ENCODE measurements around the gene MITD1.
"Not testable (repeated sequence)": the region's sequence is repeated elsewhere in the genome, so short reads cannot be mapped to it uniquely, and the experiment has no call there.

Gene MITD1

DNA sequence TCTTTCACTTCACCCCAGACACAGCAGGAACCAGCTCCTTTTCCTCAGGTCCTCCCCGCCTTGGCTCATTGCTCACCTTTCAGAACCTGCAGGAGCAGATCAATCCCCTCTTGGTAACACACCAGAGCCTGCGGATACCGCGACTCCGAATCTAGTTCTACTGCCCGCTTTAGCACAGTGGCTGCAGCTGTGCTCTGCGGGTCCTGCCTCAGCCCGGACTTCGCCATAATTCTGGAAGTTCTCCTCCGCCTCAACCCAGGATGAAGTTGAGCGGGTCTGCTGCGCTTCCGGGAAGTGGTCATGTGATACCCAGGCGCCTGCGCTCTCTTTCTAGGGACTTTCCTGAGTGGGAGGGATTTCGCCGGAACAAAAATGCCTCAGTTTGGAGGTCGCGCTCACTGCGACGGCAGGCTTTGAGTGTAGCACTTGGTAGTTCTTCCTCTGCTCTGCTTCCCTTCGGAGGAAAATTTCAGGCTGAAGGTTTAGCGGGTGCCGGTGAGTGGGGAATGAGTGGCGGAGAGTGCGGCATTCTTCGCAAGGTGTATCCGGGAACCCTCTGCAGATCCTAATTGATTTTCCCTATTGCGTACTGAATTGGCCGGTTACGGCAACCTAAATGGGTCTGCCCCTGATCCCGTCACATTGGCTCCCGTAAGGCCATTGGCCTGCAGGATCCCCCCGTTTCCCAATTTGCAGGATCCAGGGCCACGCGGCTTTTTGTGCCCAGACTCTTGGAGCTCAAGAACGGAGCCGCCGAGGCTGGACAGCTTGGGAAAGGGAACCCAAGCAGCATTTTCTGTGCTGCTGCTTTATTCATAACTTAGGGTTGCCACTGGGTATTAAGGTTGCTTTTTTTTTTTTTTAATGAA lies at the start of gene MITD1, which contains the start of gene MRPL30:
MITD1 (minus strand) TSS at position 304 of the 869 bp plus-strand sequence; CDS start at position 227, 77 bp downstream.
MRPL30 (plus strand) TSS at position 430 of the 869 bp plus-strand sequence. CDS start 5,020 bp downstream, outside the sequence.
- Histone ChIP-seq H3K9me3 (ENCODE audit: control insufficient read depth in 1 of 2, low read length in 2 of 2) (no peaks in the 10 kb centered on the region), H3K9ac (ENCODE audit: low read depth in 1 of 2, low read length in 2 of 2) (peak within 1 kb of the TSS; percentile 89 to 95), H3K4me3 (ENCODE audit: low read depth in 1 of 2, low read length in 2 of 2) (peak within 1 kb of the TSS; percentile 97 to 98), H3K27me3 (ENCODE audit: control insufficient read depth in 1 of 2, insufficient read depth in 2 of 2, low read length in 2 of 2) (no peaks in the 10 kb centered on the region), H3K36me3 (ENCODE audit: control insufficient read depth in 1 of 2, insufficient read depth in 2 of 2, low read length in 2 of 2) (no peaks in the 10 kb centered on the region), H3K4me1 (ENCODE audit: control insufficient read depth in 1 of 2, insufficient read depth in 2 of 2, low read length in 2 of 2) (peaks cover 19 to 23% of the 10 kb centered on the region in 2 donors), H3K27ac (ENCODE audit: low read depth, low read length) (peak within 1 kb of the TSS; percentile 48)

DNA sequence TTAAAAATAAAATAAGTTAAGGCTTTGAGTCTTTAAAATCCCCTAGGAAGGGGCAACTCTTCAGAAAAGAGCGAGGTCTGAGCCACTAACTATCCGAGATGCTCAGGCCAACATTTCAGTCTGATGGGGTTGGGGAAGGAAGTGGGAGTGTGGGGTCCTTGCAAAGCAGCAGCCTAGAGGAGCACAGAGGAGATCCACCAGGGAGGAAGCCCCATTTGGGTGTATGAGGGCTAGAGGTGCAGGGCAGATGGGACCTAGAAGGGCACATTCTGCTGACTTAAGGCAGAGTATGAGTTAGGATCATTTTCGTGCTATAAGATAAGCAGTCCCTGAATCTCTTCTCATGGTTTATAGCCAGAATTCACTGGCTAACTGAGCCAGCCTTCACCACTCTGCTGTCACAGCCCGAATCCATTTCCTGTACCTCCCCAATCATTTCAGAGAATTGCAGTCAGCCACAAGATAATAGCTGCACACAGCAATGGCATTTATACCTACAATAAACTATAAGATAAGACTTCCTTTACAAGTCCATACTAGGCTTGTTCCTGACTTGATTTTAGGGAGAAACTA lies 37.2 kb upstream of the MITD1 start:
- H3K4me1 ChIP-seq (ENCODE audit: control insufficient read depth in 1 of 2, insufficient read depth in 2 of 2, low read length in 2 of 2) = peaks cover 3 to 4% of the 10 kb centered on the region in 2 donors
- H3K27me3 ChIP-seq (ENCODE audit: control insufficient read depth in 1 of 2, insufficient read depth in 2 of 2, low read length in 2 of 2) = no peaks in the 10 kb centered on the region
- H3K9ac ChIP-seq (ENCODE audit: low read depth in 1 of 2, low read length in 2 of 2) = no peak overlapping the region
- H3K27ac ChIP-seq (ENCODE audit: low read depth, low read length) = no peak overlapping the region
- no peak overlapping the region for H3K4me3 ChIP-seq (ENCODE audit: low read depth in 1 of 2, low read length in 2 of 2)
- H3K36me3 ChIP-seq (ENCODE audit: control insufficient read depth in 1 of 2, insufficient read depth in 2 of 2, low read length in 2 of 2) = peaks cover 0 to 6% of the 10 kb centered on the region in 2 donors
- H3K9me3 ChIP-seq (ENCODE audit: control insufficient read depth in 1 of 2, low read length in 2 of 2) = no peaks in the 10 kb centered on the region

GRCh38 chr2:99216096-99216495 lies 35.2 kb upstream of the MITD1 start:
- Histone ChIP-seq H3K36me3 (ENCODE audit: control insufficient read depth in 1 of 2, insufficient read depth in 2 of 2, low read length in 2 of 2) (peaks cover 0 to 6% of the 10 kb centered on the region in 2 donors), H3K4me1 (ENCODE audit: control insufficient read depth in 1 of 2, insufficient read depth in 2 of 2, low read length in 2 of 2) (peaks cover 3 to 4% of the 10 kb centered on the region in 2 donors), H3K9ac (ENCODE audit: low read depth in 1 of 2, low read length in 2 of 2) (no peak overlapping the region), H3K4me3 (ENCODE audit: low read depth in 1 of 2, low read length in 2 of 2) (no peak overlapping the region), H3K27me3 (ENCODE audit: control insufficient read depth in 1 of 2, insufficient read depth in 2 of 2, low read length in 2 of 2) (no peaks in the 10 kb centered on the region), H3K9me3 (ENCODE audit: control insufficient read depth in 1 of 2, low read length in 2 of 2) (no peaks in the 10 kb centered on the region), H3K27ac (ENCODE audit: low read depth, low read length) (no peak overlapping the region)

DNA sequence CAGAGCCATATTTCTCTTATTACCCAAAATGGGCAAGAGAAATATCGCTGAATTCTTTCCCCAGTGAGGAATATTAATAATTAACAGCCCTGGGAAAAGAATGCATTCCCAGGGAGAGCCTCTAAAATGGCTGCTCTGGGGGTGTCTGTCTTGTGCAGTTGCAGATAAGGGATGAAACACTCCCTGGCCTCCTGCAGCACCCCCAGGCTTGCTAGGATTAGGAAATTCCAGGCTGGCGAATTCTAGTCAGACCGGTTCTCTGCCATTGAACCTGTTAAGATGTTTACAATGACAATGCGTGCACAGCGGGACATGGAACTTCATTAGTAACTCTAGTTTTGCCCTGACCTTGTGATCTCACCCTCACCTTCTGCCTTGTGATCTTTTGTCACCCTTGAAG lies 24.6 kb upstream of the MITD1 start:
- no peak overlapping the region for H3K9ac ChIP-seq (ENCODE audit: low read depth in 1 of 2, low read length in 2 of 2)
- no peaks in the 10 kb centered on the region for H3K4me1 ChIP-seq (ENCODE audit: control insufficient read depth in 1 of 2, insufficient read depth in 2 of 2, low read length in 2 of 2)
- H3K27ac ChIP-seq (ENCODE audit: low read depth, low read length) = no peak overlapping the region
- H3K4me3 ChIP-seq (ENCODE audit: low read depth in 1 of 2, low read length in 2 of 2) = no peak overlapping the region
- no peaks in the 10 kb centered on the region for H3K27me3 ChIP-seq (ENCODE audit: control insufficient read depth in 1 of 2, insufficient read depth in 2 of 2, low read length in 2 of 2)
- H3K36me3 ChIP-seq (ENCODE audit: control insufficient read depth in 1 of 2, insufficient read depth in 2 of 2, low read length in 2 of 2) = no peaks in the 10 kb centered on the region
- peaks cover 3 to 6% of the 10 kb centered on the region in 2 donors for H3K9me3 ChIP-seq (ENCODE audit: control insufficient read depth in 1 of 2, low read length in 2 of 2)

DNA sequence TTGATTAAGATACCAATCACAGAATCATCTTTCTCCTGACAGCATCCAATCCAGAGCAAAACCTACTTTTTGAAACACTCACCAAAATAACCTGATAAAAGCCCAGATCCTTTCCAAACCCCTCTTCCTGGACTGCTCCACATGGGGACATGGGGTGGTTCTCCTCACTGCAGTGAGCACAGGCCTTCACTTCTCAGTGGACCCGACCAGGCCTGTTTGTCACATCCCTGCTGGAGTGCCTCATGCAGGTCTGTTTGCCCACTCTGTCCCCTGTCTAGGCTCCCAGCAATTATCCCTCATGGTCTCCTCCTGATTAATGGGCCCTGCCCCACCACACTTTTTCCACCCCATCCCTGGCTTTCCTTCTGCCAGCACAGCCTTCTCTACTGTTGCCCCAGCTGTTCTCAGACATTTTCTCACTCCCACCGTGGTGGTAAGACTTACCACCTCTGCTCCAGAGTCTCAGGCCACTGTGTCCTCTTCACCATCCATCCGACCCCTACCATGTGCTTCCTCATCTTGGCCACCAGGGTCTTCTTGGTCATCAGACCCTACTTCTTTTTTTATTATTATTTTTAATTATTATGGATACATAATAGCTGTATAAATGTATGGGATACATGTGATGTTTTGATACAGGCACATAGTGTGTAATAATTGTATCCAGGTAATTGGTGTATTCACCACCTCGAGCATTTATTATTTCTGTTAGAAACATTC lies 21.3 kb upstream of the MITD1 start:
- Histone ChIP-seq H3K9ac (ENCODE audit: low read depth in 1 of 2, low read length in 2 of 2) (no peak overlapping the region), H3K27me3 (ENCODE audit: control insufficient read depth in 1 of 2, insufficient read depth in 2 of 2, low read length in 2 of 2) (no peaks in the 10 kb centered on the region), H3K9me3 (ENCODE audit: control insufficient read depth in 1 of 2, low read length in 2 of 2) (peaks cover 3 to 6% of the 10 kb centered on the region in 2 donors), H3K36me3 (ENCODE audit: control insufficient read depth in 1 of 2, insufficient read depth in 2 of 2, low read length in 2 of 2) (peaks cover 8 to 15% of the 10 kb centered on the region in 2 donors), H3K4me1 (ENCODE audit: control insufficient read depth in 1 of 2, insufficient read depth in 2 of 2, low read length in 2 of 2) (no peaks in the 10 kb centered on the region), H3K4me3 (ENCODE audit: low read depth in 1 of 2, low read length in 2 of 2) (no peak overlapping the region), H3K27ac (ENCODE audit: low read depth, low read length) (no peak overlapping the region)

DNA sequence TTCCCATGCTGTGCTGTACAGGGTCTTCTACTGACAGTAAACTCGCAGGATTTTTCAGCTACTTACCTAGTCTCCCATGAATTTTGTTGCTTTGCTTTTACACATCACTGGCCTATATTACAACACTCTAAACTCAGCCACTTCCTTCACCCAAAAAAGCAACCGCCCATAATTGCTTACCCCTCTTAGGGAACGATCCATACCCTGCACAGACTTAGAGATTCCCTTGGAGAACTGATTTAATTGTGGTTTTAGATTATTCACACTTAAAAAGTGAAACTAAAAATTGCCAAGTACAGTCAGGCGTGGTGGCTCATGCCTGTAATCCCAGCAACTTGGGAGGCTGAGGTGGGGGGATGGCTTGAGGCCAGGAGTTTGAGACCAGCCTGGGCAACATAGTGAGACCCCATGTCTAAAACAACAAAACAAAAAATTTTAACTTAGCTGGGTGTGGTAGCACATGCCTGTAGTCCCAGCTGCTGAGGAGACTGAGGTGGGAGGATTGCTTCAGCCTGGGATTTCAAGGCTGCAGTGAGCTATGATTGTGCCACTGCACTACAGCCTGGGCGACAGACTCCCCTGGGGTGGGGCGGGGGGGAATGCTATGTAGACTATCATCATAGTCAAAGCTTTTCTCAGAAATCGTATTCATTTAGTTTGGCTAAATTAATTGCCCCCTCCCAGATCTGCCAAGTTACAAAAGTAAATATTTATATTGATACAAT lies 19.4 kb upstream of the MITD1 start:
- no peak overlapping the region for H3K4me3 ChIP-seq (ENCODE audit: low read depth in 1 of 2, low read length in 2 of 2)
- no peak overlapping the region for H3K27ac ChIP-seq (ENCODE audit: low read depth, low read length)
- H3K27me3 ChIP-seq (ENCODE audit: control insufficient read depth in 1 of 2, insufficient read depth in 2 of 2, low read length in 2 of 2) = no peaks in the 10 kb centered on the region
- no peaks in the 10 kb centered on the region for H3K4me1 ChIP-seq (ENCODE audit: control insufficient read depth in 1 of 2, insufficient read depth in 2 of 2, low read length in 2 of 2)
- no peak overlapping the region for H3K9ac ChIP-seq (ENCODE audit: low read depth in 1 of 2, low read length in 2 of 2)
- H3K9me3 ChIP-seq (ENCODE audit: control insufficient read depth in 1 of 2, low read length in 2 of 2) = peaks cover 0 to 2% of the 10 kb centered on the region in 2 donors
- peaks cover 16 to 31% of the 10 kb centered on the region in 2 donors for H3K36me3 ChIP-seq (ENCODE audit: control insufficient read depth in 1 of 2, insufficient read depth in 2 of 2, low read length in 2 of 2)

DNA sequence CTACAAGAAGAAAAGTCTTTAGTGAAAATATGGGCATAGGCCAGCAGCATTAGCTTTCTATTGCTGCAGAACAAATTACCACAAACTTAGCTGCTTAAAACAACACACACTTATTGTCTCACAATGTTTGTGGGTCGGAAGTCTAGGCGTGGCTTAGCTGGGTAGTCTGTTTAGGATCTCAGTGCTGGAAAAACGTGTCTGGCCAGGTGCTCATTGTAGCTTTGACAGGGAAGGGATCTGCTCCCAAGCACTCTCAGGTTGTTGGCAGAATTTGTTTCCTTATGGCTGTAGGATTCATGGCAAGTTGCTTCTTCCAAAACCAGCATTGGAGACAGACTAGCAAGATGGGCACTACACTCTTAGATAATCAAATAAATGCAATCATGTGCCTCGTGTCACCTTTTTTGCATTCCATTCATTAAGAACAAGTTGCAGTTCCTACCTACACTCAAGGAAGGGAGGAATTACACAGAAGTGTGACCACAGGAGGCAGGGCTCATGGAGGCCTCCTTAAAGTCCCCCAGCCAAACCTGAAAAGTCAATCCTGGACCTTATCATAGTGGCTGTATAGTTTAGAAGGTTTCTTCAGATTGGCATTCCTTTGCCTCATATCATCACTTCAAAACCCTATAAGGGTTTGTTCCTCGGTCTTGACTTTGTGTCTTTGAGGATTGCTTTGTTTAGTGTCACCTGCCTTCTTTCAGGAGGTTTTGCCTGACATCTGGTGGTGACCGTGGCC lies 17.4 kb upstream of the MITD1 start:
- Histone ChIP-seq H3K4me3 (ENCODE audit: low read depth in 1 of 2, low read length in 2 of 2) (no peak overlapping the region), H3K9me3 (ENCODE audit: control insufficient read depth in 1 of 2, low read length in 2 of 2) (no peaks in the 10 kb centered on the region), H3K27ac (ENCODE audit: low read depth, low read length) (no peak overlapping the region), H3K27me3 (ENCODE audit: control insufficient read depth in 1 of 2, insufficient read depth in 2 of 2, low read length in 2 of 2) (no peaks in the 10 kb centered on the region), H3K4me1 (ENCODE audit: control insufficient read depth in 1 of 2, insufficient read depth in 2 of 2, low read length in 2 of 2) (no peaks in the 10 kb centered on the region), H3K9ac (ENCODE audit: low read depth in 1 of 2, low read length in 2 of 2) (no peak overlapping the region), H3K36me3 (ENCODE audit: control insufficient read depth in 1 of 2, insufficient read depth in 2 of 2, low read length in 2 of 2) (peaks cover 17 to 42% of the 10 kb centered on the region in 2 donors)

- H3K9me3 ChIP-seq (ENCODE audit: control insufficient read depth in 1 of 2, low read length in 2 of 2); H3K9ac ChIP-seq (ENCODE audit: low read depth in 1 of 2, low read length in 2 of 2); H3K4me1 ChIP-seq (ENCODE audit: control insufficient read depth in 1 of 2, insufficient read depth in 2 of 2, low read length in 2 of 2); H3K27me3 ChIP-seq (ENCODE audit: control insufficient read depth in 1 of 2, insufficient read depth in 2 of 2, low read length in 2 of 2); H3K27ac ChIP-seq (ENCODE audit: low read depth, low read length); H3K4me3 ChIP-seq (ENCODE audit: low read depth in 1 of 2, low read length in 2 of 2): not testable (repeated sequence)
- peaks cover 15 to 63% of the 10 kb centered on the region in 2 donors for H3K36me3 ChIP-seq (ENCODE audit: control insufficient read depth in 1 of 2, insufficient read depth in 2 of 2, low read length in 2 of 2)
Observed at GRCh38 chr2:99192364-99192763, 11.5 kb upstream of the MITD1 start.

GRCh38 chr2:99190548-99190947 lies 9.7 kb upstream of the MITD1 start:
- no peaks in the 10 kb centered on the region for H3K27me3 ChIP-seq (ENCODE audit: control insufficient read depth in 1 of 2, insufficient read depth in 2 of 2, low read length in 2 of 2)
- H3K27ac ChIP-seq (ENCODE audit: low read depth, low read length) = no peak overlapping the region
- no peak overlapping the region for H3K4me3 ChIP-seq (ENCODE audit: low read depth in 1 of 2, low read length in 2 of 2)
- no peaks in the 10 kb centered on the region for H3K9me3 ChIP-seq (ENCODE audit: control insufficient read depth in 1 of 2, low read length in 2 of 2)
- H3K4me1 ChIP-seq (ENCODE audit: control insufficient read depth in 1 of 2, insufficient read depth in 2 of 2, low read length in 2 of 2) = no peaks in the 10 kb centered on the region
- no peak overlapping the region for H3K9ac ChIP-seq (ENCODE audit: low read depth in 1 of 2, low read length in 2 of 2)
- H3K36me3 ChIP-seq (ENCODE audit: control insufficient read depth in 1 of 2, insufficient read depth in 2 of 2, low read length in 2 of 2) = peaks cover 11 to 55% of the 10 kb centered on the region in 2 donors
